Mucosa of descending colon (tissue), 3 donors: ENCODE data around the gene EMX1. TPM values are rescaled to one million over a fixed set of nuclear protein-coding genes. Genes with fewer than 3 reads are reported as not detected.

Experiments
- ATAC-seq: fragments of 200-7000 bp; cut with Tn5 transposase; one replicate; pipeline ENCODE4 v1.9.1; 2020; ENCODE audit warnings: mild to moderate bottlenecking, moderate library complexity
- DNase-seq, 3 donors: peaks; one replicate each; pipeline ENCODE4 v3.0.0-alpha.2; 2020
- H3K36me3 ChIP-seq: fragments of 200-600 bp; one replicate; pipeline ENCODE4 v1.8.0; 2021; ENCODE audit warnings: low read depth, mild to moderate bottlenecking
- H3K4me1 ChIP-seq: fragments of 200-600 bp; one replicate; pipeline ENCODE4 v1.8.0; 2021; ENCODE audit warnings: low read depth, mild to moderate bottlenecking
- H3K4me3 ChIP-seq: fragments of 200-600 bp; one replicate; pipeline ENCODE4 v1.8.0; 2021; ENCODE audit warnings: mild to moderate bottlenecking
- H3K9me3 ChIP-seq: fragments of 200-600 bp; one replicate; pipeline ENCODE4 v1.8.0; 2021; ENCODE audit warnings: mild to moderate bottlenecking
- CTCF ChIP-seq: fragments of 200-600 bp; IDR thresholded peaks from one replicate; pipeline ENCODE4 v1.8.0; 2022; ENCODE audit warnings: antibody characterized with exemption, mild to moderate bottlenecking
- intact Hi-C, 2 donors: fragments of 100-400 bp; cut with DNase I in 1 of 2; cut with micrococcal nuclease in 1 of 2; formaldehyde crosslinking; loops; one replicate each; pipeline versions ENCODE4 v1.11.0 to v1.11.1; 2022; cut with DNase I, micrococcal nuclease
- total RNA-seq, 3 donors: library from RNA; stranded (reverse); fragmentation: NEBNext Ultra II Directional in 2 of 3; extraction: Animal tissue kit (Norgen Biotek cat#: 25700) in 2 of 3; gene quantifications; one replicate each; pipeline versions ENCODE4 v1.2.1 to v1.2.4, GENCODE V29; 2021 to 2023
- donor health status: DM: no; HTN: no; CAD: no; lungs with moderate emphysema.
- donor health status: DM: no; HTN: no; CAD: no.
- donor health status: DM: no; HTN: yes; CAD: no.

EMX1 gene
- total RNA-seq, 3 donors from 2014 or later = 0.96 to 3.6 (median 1.6) TPM

- no peak for ATAC-seq
- intact Hi-C loops = no loop called here
- DNase-seq = peak in 1 of 3 donors; percentile 33
- H3K4me1 ChIP-seq = no peaks in the 10 kb centered on the region
- no peak for TF ChIP-seq CTCF
- H3K4me3 ChIP-seq = no peak overlapping the region
- H3K36me3 ChIP-seq = no peaks in the 10 kb centered on the region
- H3K9me3 ChIP-seq = no peaks in the 10 kb centered on the region
Measured at GRCh38 chr2:72944804-72945449, 27.6 kb downstream of the EMX1 start.

- Histone ChIP-seq H3K4me3 (no peak overlapping the region), H3K9me3 (no peaks in the 10 kb centered on the region), H3K36me3 (no peaks in the 10 kb centered on the region), H3K4me1 (no peaks in the 10 kb centered on the region)
- no peak for ATAC-seq
- TF ChIP-seq CTCF = no peak
- peak in 1 of 3 donors; percentile 19 for DNase-seq
- intact Hi-C loops = no loop called here
Measured at GRCh38 chr2:72945450-72946019, 28.2 kb downstream of the EMX1 start.

- intact Hi-C loops = no loop called here
- no peak overlapping the region for H3K4me3 ChIP-seq
- TF ChIP-seq CTCF = no peak
- DNase-seq (no peak), ATAC-seq (no peak)
- H3K36me3 ChIP-seq = no peaks in the 10 kb centered on the region
- H3K9me3 ChIP-seq = no peaks in the 10 kb centered on the region
- H3K4me1 ChIP-seq = no peaks in the 10 kb centered on the region
Measured at GRCh38 chr2:72946466-72946865, 29.1 kb downstream of the EMX1 start.

- DNase-seq (no peak), ATAC-seq (no peak)
- Histone ChIP-seq H3K36me3 (no peaks in the 10 kb centered on the region), H3K9me3 (no peaks in the 10 kb centered on the region), H3K4me1 (no peaks in the 10 kb centered on the region), H3K4me3 (no peak overlapping the region)
- intact Hi-C loops = no loop called here
- no peak for TF ChIP-seq CTCF
Measured at GRCh38 chr2:72947952-72948830, 30.9 kb downstream of the EMX1 start.

GRCh38 chr2:72949045-72949444 is 31.7 kb downstream of the EMX1 start:
- intact Hi-C loops = no loop called here
- Histone ChIP-seq H3K9me3 (no peaks in the 10 kb centered on the region), H3K4me1 (no peaks in the 10 kb centered on the region), H3K36me3 (no peaks in the 10 kb centered on the region), H3K4me3 (no peak overlapping the region)
- peak in 2 of 3 donors; percentile 33 to 42 for DNase-seq
- peak; percentile 70 for ATAC-seq
- no peak for TF ChIP-seq CTCF
